Measurements from ENCODE around the gene S100B.

- no peak for TF ChIP-seq CTCF (IDR thresholded peaks at IDR 0.05)
- no peak for TF ChIP-seq POLR2A (IDR thresholded peaks at IDR 0.05)
These were observed 2.8 kb upstream of the S100B start for GRCh38 chr21:46607636-46608035.

All from tibial nerve (tissue), 3 donors.